SK-N-SH treated with all-trans-retinoic acid at 6 μM for 48 hours (cell line): ENCODE measurements around the gene TRIM16.

Experiments used
- ATAC-seq: fragments of 200-7000 bp; cut with Tn5 transposase; 3 replicates; pipeline ENCODE4 v1.9.1; 2020; ENCODE audit warnings: mild to moderate bottlenecking, moderate library complexity
- ARNTL ChIP-seq: fragments of 450-650 bp; formaldehyde crosslinking; IDR thresholded peaks from 2 replicates; pipeline ENCODE4 v1.5.0; 2020; ENCODE audit warnings: low read depth, mild to moderate bottlenecking, moderate library complexity, borderline replicate concordance
- BACH2 ChIP-seq: fragments of 250-450 bp; sonication (Bioruptor Pico); IDR thresholded peaks from 2 replicates; pipeline ENCODE4 v1.9.0; 2021; ENCODE audit warnings: mild to moderate bottlenecking, borderline replicate concordance
- CREB5 ChIP-seq: fragments of 250-450 bp; sonication (Bioruptor Pico); IDR thresholded peaks from 2 replicates; pipeline ENCODE4 v1.5.1; 2020; ENCODE audit warnings: low read depth, mild to moderate bottlenecking, moderate library complexity
- CSDC2 ChIP-seq: fragments of 250-450 bp; sonication (Bioruptor Pico); IDR thresholded peaks from 2 replicates; pipeline ENCODE4 v1.5.0; 2020; ENCODE audit warnings: mild to moderate bottlenecking, moderate library complexity
- ESRRG ChIP-seq: fragments of 250-450 bp; sonication (Bioruptor Pico); IDR thresholded peaks from 2 replicates; pipeline ENCODE4 v1.6.1; 2021; ENCODE audit warnings: mild to moderate bottlenecking
- GLIS3 ChIP-seq: fragments of 250-450 bp; sonication (Bioruptor Pico); IDR thresholded peaks from 2 replicates; pipeline ENCODE4 v1.5.0; 2020; ENCODE audit warnings: mild to moderate bottlenecking, moderate library complexity
- ISL1 ChIP-seq: fragments of 250-450 bp; sonication (Bioruptor Pico); IDR thresholded peaks from 2 replicates; pipeline ENCODE4 v2.1.2; 2022; ENCODE audit warnings: mild to moderate bottlenecking, moderate library complexity
- OSR1 ChIP-seq: fragments of 250-450 bp; sonication (Bioruptor Pico); IDR thresholded peaks from 2 replicates; pipeline ENCODE4 v1.8.0; 2022; ENCODE audit warnings: moderate library complexity, mild to moderate bottlenecking, inconsistent platforms
- PATZ1 ChIP-seq: fragments of 250-450 bp; sonication (Bioruptor Pico); IDR thresholded peaks from 2 replicates; pipeline ENCODE4 v1.8.0; 2020; ENCODE audit warnings: mild to moderate bottlenecking, moderate library complexity, borderline replicate concordance
- PPARA ChIP-seq: fragments of 250-450 bp; sonication (Bioruptor Pico); IDR thresholded peaks from 2 replicates; pipeline ENCODE4 v1.5.0; 2020; ENCODE audit warnings: mild to moderate bottlenecking, borderline replicate concordance
- RARB ChIP-seq: fragments of 250-450 bp; sonication (Bioruptor Pico); IDR thresholded peaks from 2 replicates; pipeline ENCODE4 v1.8.0; 2021; ENCODE audit warnings: mild to moderate bottlenecking, moderate library complexity
- SNAI2 ChIP-seq: fragments of 250-450 bp; sonication (Bioruptor Pico); IDR thresholded peaks from 2 replicates; pipeline ENCODE4 v1.5.0; 2020; ENCODE audit warnings: mild to moderate bottlenecking, moderate library complexity
- TCF4 ChIP-seq: fragments of 250-450 bp; sonication (Bioruptor Pico); IDR thresholded peaks from 2 replicates; pipeline ENCODE4 v1.8.0; 2021; ENCODE audit warnings: mild to moderate bottlenecking, moderate library complexity, borderline replicate concordance
- TOX ChIP-seq: fragments of 250-450 bp; sonication (Bioruptor Pico); IDR thresholded peaks from 2 replicates; pipeline ENCODE4 v1.8.0; 2021; ENCODE audit warnings: mild to moderate bottlenecking, moderate library complexity, borderline replicate concordance
- TSHZ2 ChIP-seq: fragments of 250-450 bp; sonication (Bioruptor Pico); IDR thresholded peaks from 2 replicates; pipeline ENCODE4 v1.5.0; 2020; ENCODE audit warnings: mild to moderate bottlenecking, moderate library complexity
- ZC3H10 ChIP-seq: fragments of 250-450 bp; sonication (Bioruptor Pico); IDR thresholded peaks from 2 replicates; pipeline ENCODE4 v1.5.1; 2021; ENCODE audit warnings: mild to moderate bottlenecking, moderate library complexity
- ZFP3 ChIP-seq: fragments of 250-450 bp; sonication (Bioruptor Pico); IDR thresholded peaks from 2 replicates; pipeline ENCODE4 v1.5.0; 2020; ENCODE audit warnings: mild to moderate bottlenecking, moderate library complexity
- ZFP30 ChIP-seq: fragments of 450-650 bp; formaldehyde crosslinking; IDR thresholded peaks from 2 replicates; pipeline ENCODE4 v1.5.0; 2022; ENCODE audit warnings: mild to moderate bottlenecking, moderate library complexity
- ZNF565 ChIP-seq: fragments of 450-650 bp; formaldehyde crosslinking; conservative IDR thresholded peaks from 2 replicates; pipeline ENCODE4 v1.5.0; 2020; ENCODE audit warnings: low read depth, mild to moderate bottlenecking, moderate library complexity
- ZNF8 ChIP-seq: fragments of 450-650 bp; formaldehyde crosslinking; IDR thresholded peaks from 2 replicates; pipeline ENCODE4 v1.5.0; 2020; ENCODE audit warnings: mild to moderate bottlenecking, moderate library complexity

TRIM16 gene

GRCh38 chr17:15652960-15653359, 31.2 kb downstream of the TRIM16 start:
- no peak for ATAC-seq
- no peak for TF ChIP-seq SNAI2 (CRISPR knock-in tag)
- no peak for TF ChIP-seq ZC3H10 (CRISPR knock-in tag)
- no peak for TF ChIP-seq BACH2
- no peak for TF ChIP-seq CSDC2
- no peak for TF ChIP-seq TSHZ2 (CRISPR knock-in tag)
- TF ChIP-seq PATZ1 (CRISPR knock-in tag) = no peak
- TF ChIP-seq GLIS3 (CRISPR knock-in tag) = no peak
- no peak for TF ChIP-seq TOX (CRISPR knock-in tag)
- TF ChIP-seq ZNF8 = no peak
- no peak for TF ChIP-seq RARB (CRISPR knock-in tag)
- no peak for TF ChIP-seq OSR1 (CRISPR knock-in tag)
- no peak for TF ChIP-seq TCF4 (CRISPR knock-in tag)
- TF ChIP-seq ZFP30 = no peak
- TF ChIP-seq CREB5 (CRISPR knock-in tag) = no peak
- no peak for TF ChIP-seq ZNF565 (CRISPR knock-in tag)
- no peak for TF ChIP-seq ESRRG (CRISPR knock-in tag)
- no peak for TF ChIP-seq PPARA (CRISPR knock-in tag)
- no peak for TF ChIP-seq ISL1 (CRISPR knock-in tag)
- no peak for TF ChIP-seq ARNTL (CRISPR knock-in tag)

GRCh38 chr17:15651583-15652110, 32.5 kb downstream of the TRIM16 start:
- ATAC-seq = peak; percentile 99
- TF ChIP-seq ZC3H10 (CRISPR knock-in tag) (no peak), CSDC2 (no peak), ZFP3 (CRISPR knock-in tag) (0 out of 2 replicates have a peak, but pooled peaks have one; percentile 46)

- peak; percentile 42 for ATAC-seq
- TF ChIP-seq GLIS3 (CRISPR knock-in tag) = no peak
- TF ChIP-seq OSR1 (CRISPR knock-in tag) = no peak
- 0 out of 2 replicates have a peak, but pooled peaks have one; percentile 67 for TF ChIP-seq TSHZ2 (CRISPR knock-in tag)
These were observed 33.1 kb downstream of the TRIM16 start for GRCh38 chr17:15650741-15651582.
